Endothelial cell of coronary artery (primary cell): ENCODE measurements around the gene IKZF4. TPM values are rescaled to one million over a fixed set of nuclear protein-coding genes. Genes with fewer than 3 reads are reported as not detected.

Experiments
- total RNA-seq: library from RNA; depleted of rRNA; stranded (reverse); fragments of >200 nt; gene quantifications from 2 replicates; pipeline ENCODE4 v1.2.3, GENCODE V29; 2014

IKZF4 gene
- 0.38 and 0.45 TPM in 2 replicates for total RNA-seq

DNA sequence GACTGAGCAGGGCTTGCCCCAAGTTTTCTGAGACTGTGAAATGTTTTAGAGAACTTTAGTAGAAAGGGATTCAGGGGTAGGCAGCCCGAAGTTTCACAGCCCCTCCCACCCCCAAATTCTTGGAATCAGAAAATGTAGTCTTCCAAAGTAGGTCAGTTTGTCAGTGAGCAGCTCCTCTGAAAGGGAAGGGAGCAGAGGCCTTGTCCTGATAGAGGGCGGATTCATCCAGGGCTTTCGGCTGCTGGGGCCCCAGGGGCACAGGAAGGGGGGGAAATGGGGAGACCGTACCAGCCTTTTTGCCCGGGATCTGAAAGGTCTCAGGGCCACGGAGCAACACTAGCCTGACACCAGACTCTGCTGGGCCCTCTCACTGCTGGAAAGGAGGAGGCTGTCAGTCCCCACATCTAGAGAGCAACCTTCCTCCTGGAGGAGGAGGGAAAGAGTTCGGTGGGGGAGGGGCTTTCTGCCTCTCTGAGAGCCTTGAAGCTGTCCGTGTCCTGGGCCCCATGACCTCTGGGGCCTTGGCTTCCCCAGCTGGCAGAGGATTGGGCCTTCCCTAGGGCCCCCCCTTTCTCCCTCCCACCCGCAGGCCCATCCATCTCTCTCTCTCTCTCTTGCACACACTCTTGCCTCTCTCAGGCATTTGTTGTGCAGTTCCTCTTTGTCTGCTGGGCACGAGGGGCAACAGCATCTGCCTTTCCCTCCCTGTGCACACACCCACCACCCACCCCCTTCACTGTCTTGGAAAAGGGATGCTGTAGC is at the start of gene IKZF4:
TSS of gene IKZF4 (plus strand) at position 621 of the 762 bp plus-strand sequence. CDS start 451 bp downstream, outside the sequence.

DNA sequence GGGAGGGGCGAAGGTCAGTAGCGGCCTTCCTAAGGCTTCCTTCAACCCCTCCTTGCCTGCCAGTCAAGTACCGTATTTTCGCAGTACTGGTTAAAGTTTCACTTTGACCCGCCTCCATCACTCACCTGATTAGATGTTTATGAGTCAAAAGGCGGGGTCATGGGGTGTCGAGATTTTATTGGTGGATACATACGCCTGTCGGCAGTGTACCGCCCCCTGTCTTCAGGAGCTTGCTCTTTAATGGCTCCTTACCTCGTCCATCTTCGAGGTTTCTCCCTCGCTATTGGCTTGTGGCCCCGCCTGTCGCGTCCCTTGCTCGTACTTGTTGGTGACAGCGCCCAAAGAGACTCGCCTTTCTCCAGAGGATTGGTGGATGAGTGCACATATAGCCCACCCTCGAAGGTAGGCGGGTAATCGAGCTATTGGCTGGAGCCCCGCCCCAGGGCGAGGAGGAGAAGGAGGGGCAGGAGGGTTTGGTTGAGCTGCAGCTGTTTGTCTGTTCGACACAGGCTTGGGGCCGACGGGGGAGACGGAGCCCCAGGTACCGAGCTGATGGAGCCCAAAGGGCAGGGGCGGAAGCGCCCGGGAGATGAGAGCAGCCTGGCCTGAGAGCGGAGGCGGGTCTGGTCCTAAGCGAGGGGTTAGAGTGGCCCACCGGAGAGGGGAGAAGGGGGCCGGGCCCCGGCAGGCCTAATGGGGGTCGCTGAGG is 47.1 kb upstream of the IKZF4 start, which contains the start of gene RAB5B:
TSS of gene RAB5B (plus strand) at position 480 of the 709 bp plus-strand sequence. CDS start 12,883 bp downstream, outside the sequence.

DNA sequence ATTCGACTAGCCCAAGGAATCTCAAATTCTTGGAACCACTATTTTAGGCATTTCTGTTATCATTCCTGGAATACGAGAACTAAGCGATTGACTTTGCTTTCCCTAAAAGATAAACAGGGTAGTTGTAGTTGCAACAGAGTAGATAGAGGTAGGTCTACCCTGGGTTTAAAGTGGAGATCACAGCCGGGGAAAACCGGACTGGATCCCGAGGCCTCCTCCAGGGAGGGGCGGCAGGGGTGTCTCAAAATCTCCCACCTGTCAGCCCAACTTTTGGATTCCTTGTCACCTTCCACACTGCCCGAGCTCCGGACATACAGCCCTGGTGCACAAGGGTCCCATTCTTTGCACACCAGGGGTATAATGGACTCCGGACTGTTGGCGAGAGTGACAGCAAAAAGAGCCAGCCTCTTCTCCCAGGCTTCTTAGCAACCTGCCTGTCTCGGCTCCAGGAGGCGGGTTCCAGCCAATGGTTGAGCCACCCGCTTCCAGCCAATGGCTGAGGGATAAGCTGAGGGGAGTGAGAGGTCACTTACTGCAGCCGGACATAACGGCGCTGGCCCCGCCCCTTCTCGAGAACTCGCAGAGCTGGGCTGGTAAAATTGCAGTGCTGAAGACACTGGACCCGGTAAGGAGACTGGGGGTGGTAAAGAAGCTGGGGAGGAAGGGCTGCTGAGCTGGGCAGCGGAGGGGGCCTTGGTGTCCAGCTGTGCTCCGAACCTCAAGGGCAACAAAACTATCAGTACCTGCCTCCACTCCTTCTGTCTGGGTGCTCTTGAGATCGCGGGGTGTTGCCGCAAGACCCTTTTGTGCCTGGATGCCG is 23.9 kb upstream of the IKZF4 start, which contains the start of gene SUOX:
TSS of gene SUOX (plus strand) at position 562 of the 820 bp plus-strand sequence. CDS start 4,946 bp downstream, outside the sequence.

DNA sequence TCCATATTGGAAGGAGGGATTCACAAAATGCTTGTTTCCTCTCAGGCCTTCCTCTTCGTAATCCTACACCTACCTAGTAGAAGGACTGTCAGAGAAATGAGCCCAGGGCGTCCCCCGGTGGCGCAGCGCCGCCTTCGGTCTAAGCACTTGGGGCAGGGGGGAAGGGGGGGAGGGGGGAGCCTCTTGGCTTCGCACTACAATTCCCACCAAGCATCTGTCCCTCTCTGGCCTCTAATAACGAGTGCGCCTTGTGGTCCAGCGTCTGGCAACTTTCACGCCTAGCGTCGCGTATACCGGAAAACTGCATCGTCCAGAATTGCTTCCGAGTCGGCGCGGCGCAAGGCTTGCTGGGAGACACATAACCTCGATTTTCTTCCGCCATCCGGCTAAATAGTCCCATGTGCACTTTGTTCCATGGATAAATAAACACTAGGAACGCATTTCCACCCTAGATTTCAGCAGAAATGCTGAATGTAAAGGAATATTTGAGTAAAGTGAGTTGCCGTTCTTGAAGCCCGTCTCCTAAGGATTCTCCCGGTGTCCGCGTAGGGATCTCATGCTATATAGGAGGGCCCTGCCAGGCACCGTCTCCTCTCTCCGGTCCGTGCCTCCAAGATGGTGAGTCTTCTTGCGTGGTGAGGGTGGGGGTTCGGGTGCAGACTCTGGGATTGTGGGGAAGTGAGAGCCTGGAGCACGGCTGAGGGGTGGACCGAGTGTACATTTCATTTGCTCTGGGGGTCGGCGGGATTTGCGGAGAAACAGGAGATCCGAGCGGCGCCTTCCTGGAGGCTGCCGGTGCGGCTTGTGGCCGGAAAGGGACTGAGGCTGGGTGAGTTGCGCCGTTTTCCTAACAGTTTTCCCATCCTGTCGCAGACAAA is 20.9 kb downstream of the IKZF4 start, which contains the start of gene RPS26:
TSS of gene RPS26 (plus strand) at position 367 of the 878 bp plus-strand sequence. CDS start at position 616, 249 bp downstream.

DNA sequence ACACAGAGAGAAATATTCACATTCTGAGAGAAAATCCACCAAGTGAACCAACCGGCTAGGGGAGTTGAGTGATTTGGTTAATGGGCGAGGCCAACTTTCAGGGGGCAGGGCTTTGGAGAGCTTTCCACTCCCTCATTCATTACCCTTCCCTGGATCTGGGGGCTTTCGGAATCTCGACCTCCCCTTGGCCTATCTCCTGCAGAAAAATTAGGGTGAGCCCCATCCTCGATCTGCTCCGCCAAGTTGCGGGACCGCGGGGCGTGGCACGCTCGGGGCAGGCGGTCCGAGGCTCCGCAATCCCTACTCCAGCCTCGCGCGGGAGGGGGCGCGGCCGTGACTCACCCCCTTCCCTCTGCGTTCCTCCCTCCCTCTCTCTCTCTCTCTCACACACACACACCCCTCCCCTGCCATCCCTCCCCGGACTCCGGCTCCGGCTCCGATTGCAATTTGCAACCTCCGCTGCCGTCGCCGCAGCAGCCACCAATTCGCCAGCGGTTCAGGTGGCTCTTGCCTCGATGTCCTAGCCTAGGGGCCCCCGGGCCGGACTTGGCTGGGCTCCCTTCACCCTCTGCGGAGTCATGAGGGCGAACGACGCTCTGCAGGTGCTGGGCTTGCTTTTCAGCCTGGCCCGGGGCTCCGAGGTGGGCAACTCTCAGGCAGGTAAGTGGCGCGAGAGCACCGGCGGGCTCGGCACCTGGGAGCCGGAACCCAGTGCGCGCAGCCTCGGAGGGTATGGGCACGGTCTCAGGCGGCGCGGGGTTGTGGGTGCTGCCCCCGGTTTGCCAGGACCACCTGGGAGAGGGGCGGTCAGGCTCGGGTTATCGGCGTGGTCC is 59.1 kb downstream of the IKZF4 start, which contains the start of gene ERBB3:
TSS of gene ERBB3 (plus strand) at position 443 of the 833 bp plus-strand sequence. CDS start at position 579, 136 bp downstream.

Other genes with a start within 250 kb of the IKZF4 start
- gene SARNP, start 203.3 kb upstream of the IKZF4 start, total RNA-seq: 96.7 and 98.7 TPM in 2 replicates
- gene ORMDL2, start 203.0 kb upstream of the IKZF4 start, total RNA-seq: 33.3 and 35.9 TPM in 2 replicates
- gene DNAJC14, start 191.5 kb upstream of the IKZF4 start, total RNA-seq: 48.8 and 53.6 TPM in 2 replicates
- 0.27 and 2.6 TPM in 2 replicates for gene MMP19, start 178.1 kb upstream of the IKZF4 start, total RNA-seq
- 28.1 and 31.4 TPM in 2 replicates for gene PYM1, start 93.1 kb upstream of the IKZF4 start, total RNA-seq
- 29.1 and 42.0 TPM in 2 replicates for gene DGKA, start 89.9 kb upstream of the IKZF4 start, total RNA-seq
- gene PMEL, start 55.0 kb upstream of the IKZF4 start, total RNA-seq: 0.19 and 0.27 TPM in 2 replicates
- 16.0 and 22.1 TPM in 2 replicates for gene CDK2, start 54.2 kb upstream of the IKZF4 start, total RNA-seq
- 28.2 and 39.9 TPM in 2 replicates for gene RAB5B, start 47.0 kb upstream of the IKZF4 start, total RNA-seq
- 10.0 and 13.5 TPM in 2 replicates for gene SUOX, start 23.8 kb upstream of the IKZF4 start, total RNA-seq
- 95.3 and 130 TPM in 2 replicates for gene RPS26, start 20.9 kb downstream of the IKZF4 start, total RNA-seq
- gene ERBB3, start 59.1 kb downstream of the IKZF4 start, total RNA-seq: 0.18 TPM in 1 of 2 replicates, not detected in the other
- 192 and 236 TPM in 2 replicates for gene PA2G4, start 83.5 kb downstream of the IKZF4 start, total RNA-seq
- gene RPL41, start 95.6 kb downstream of the IKZF4 start, total RNA-seq: 3,974 and 4,205 TPM in 2 replicates
- gene ZC3H10, start 97.2 kb downstream of the IKZF4 start, total RNA-seq: 5.1 and 6.2 TPM in 2 replicates
- gene ESYT1, start 107.2 kb downstream of the IKZF4 start, total RNA-seq: 227 and 255 TPM in 2 replicates
- 83.9 and 94.6 TPM in 2 replicates for gene MYL6B, start 131.5 kb downstream of the IKZF4 start, total RNA-seq
- gene MYL6, start 137.3 kb downstream of the IKZF4 start, total RNA-seq: 4,931 and 5,496 TPM in 2 replicates
- 42.2 and 53.4 TPM in 2 replicates for gene SMARCC2, start 168.4 kb downstream of the IKZF4 start, total RNA-seq
- gene RNF41, start 200.9 kb downstream of the IKZF4 start, total RNA-seq: 103 and 144 TPM in 2 replicates
- 22.6 and 29.8 TPM in 2 replicates for gene NABP2, start 203.3 kb downstream of the IKZF4 start, total RNA-seq
- gene SLC39A5, start 209.0 kb downstream of the IKZF4 start, total RNA-seq: not detected in 2 replicates
- 16.0 and 22.5 TPM in 2 replicates for gene ANKRD52, start 237.3 kb downstream of the IKZF4 start, total RNA-seq
- 5.5 and 6.3 TPM in 2 replicates for gene COQ10A, start 245.9 kb downstream of the IKZF4 start, total RNA-seq